Dendritic cell treated with granulocyte-macrophage colony-stimulating factor and Interleukin-4, amounts not matched to agents 40 ng/mL and 50 ng/mL, for 4 days (primary cell): Measurements from ENCODE around the gene ZMYM4.
"Not testable (repeated sequence)": the region's sequence is repeated elsewhere in the genome, so short reads cannot be mapped to it uniquely, and the experiment has no call there.

Source experiments
- H3K27ac Mint-ChIP-seq: one replicate; pipeline ENCODE4 v1.8.0; 2022; ENCODE audit warnings: mild to moderate bottlenecking, mixed read lengths
- H3K27me3 Mint-ChIP-seq: one replicate; pipeline ENCODE4 v1.8.0; 2022; ENCODE audit warnings: mild to moderate bottlenecking, mixed read lengths
- H3K36me3 Mint-ChIP-seq: one replicate; pipeline ENCODE4 v1.8.0; 2022; ENCODE audit warnings: low read depth, mixed read lengths
- H3K4me1 Mint-ChIP-seq: one replicate; pipeline ENCODE4 v1.8.0; 2022; ENCODE audit warnings: low read depth, mixed read lengths
- H3K4me3 Mint-ChIP-seq: one replicate; pipeline ENCODE4 v1.8.0; 2022; ENCODE audit warnings: mild to moderate bottlenecking, moderate library complexity, mixed read lengths
- H3K9me3 Mint-ChIP-seq: one replicate; pipeline ENCODE4 v1.8.0; 2022; ENCODE audit warnings: mixed read lengths
- intact Hi-C: fragments of 100-400 bp; cut with micrococcal nuclease; formaldehyde crosslinking; loops from one replicate; pipeline ENCODE4 v1.15.0; 2022

ZMYM4 gene

GRCh38 chr1:35449334-35450008 lies 181.0 kb downstream of the ZMYM4 start:
- H3K27me3 Mint-ChIP-seq = no peaks in the 10 kb centered on the region
- peak overlapping the region; percentile 35 for H3K27ac Mint-ChIP-seq
- H3K4me1 Mint-ChIP-seq = peaks cover 38% of the 10 kb centered on the region
- H3K9me3 Mint-ChIP-seq = no peaks in the 10 kb centered on the region
- no peak overlapping the region for H3K4me3 Mint-ChIP-seq
- peaks cover 42% of the 10 kb centered on the region for H3K36me3 Mint-ChIP-seq
- intact Hi-C loops = loop anchor here (2.0 to 5.0 kb wide), 2 partner anchors 93 to 115 kb away; no protein-coding TSS in a partner anchor

- H3K4me1 Mint-ChIP-seq = peaks cover 51% of the 10 kb centered on the region
- no peak overlapping the region for H3K4me3 Mint-ChIP-seq
- no peaks in the 10 kb centered on the region for H3K9me3 Mint-ChIP-seq
- H3K27ac Mint-ChIP-seq = no peak overlapping the region
- H3K27me3 Mint-ChIP-seq = no peaks in the 10 kb centered on the region
- H3K36me3 Mint-ChIP-seq = peaks cover 53% of the 10 kb centered on the region
- intact Hi-C loops = loop anchor here (2.0 to 5.0 kb wide), 2 partner anchors 91 to 114 kb away; no protein-coding TSS in a partner anchor
These were observed 182.6 kb downstream of the ZMYM4 start for GRCh38 chr1:35451125-35451528.

- intact Hi-C loops = loop anchor here (5.0 kb wide), 1 partner anchor 90 kb away; no protein-coding TSS in a partner anchor
- no peak overlapping the region for H3K4me3 Mint-ChIP-seq
- H3K4me1 Mint-ChIP-seq = peaks cover 56% of the 10 kb centered on the region
- peak overlapping the region; percentile 20 for H3K27ac Mint-ChIP-seq
- H3K9me3 Mint-ChIP-seq = no peaks in the 10 kb centered on the region
- H3K27me3 Mint-ChIP-seq = no peaks in the 10 kb centered on the region
- H3K36me3 Mint-ChIP-seq = peaks cover 64% of the 10 kb centered on the region
These were observed 183.7 kb downstream of the ZMYM4 start for GRCh38 chr1:35452106-35452774.

DNA sequence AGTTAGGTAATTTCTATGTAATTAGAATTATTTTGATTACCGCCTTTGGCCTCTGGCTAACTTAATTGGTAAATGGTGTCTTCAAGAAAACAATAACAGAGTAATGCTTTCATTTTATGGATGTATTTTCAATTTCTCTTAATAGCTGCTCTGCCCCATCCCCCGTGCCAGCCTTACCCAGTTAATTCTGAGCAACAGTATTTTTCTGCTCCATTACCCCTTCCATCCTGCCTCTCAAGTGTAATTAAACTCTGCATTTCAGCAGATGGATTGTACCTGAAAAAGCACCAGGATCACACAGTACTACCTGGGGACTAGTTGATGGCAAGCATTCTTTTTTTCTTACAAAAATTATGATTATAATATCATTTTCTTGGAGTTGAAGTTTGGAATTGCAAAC lies 184.5 kb downstream of the ZMYM4 start:
- no peaks in the 10 kb centered on the region for H3K9me3 Mint-ChIP-seq
- peaks cover 72% of the 10 kb centered on the region for H3K36me3 Mint-ChIP-seq
- H3K27ac Mint-ChIP-seq = peak overlapping the region; percentile 57
- no peaks in the 10 kb centered on the region for H3K27me3 Mint-ChIP-seq
- H3K4me3 Mint-ChIP-seq = no peak overlapping the region
- peaks cover 56% of the 10 kb centered on the region for H3K4me1 Mint-ChIP-seq
- intact Hi-C loops = loop anchor here (5.0 kb wide), 1 partner anchor 89 kb away; no protein-coding TSS in a partner anchor

DNA sequence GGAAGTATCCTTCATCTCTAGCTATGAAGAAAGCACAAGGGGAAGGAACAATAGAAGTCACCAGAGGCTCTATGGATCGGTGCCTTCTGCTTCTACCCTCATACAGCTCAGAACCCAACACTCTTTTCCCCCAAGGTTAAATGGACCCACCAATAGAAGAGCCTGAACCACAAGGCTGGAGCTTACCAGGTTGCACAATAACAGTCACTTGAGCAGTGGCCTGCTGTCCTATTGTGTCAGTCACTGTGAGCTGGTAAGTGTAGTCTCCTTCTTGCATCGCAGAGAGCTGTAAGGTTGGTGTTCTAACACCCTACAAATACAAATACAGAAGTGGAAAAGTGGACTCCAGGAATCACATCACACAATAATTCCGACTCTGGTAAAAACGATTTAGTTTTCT lies 185.7 kb downstream of the ZMYM4 start:
- Mint-ChIP-seq H3K4me3 (no peak overlapping the region), H3K27ac (no peak overlapping the region), H3K36me3 (peaks cover 82% of the 10 kb centered on the region), H3K27me3 (no peaks in the 10 kb centered on the region), H3K4me1 (peaks cover 56% of the 10 kb centered on the region), H3K9me3 (no peaks in the 10 kb centered on the region)
- intact Hi-C loops = loop anchor here (5.0 kb wide), 1 partner anchor 88 kb away; no protein-coding TSS in a partner anchor

DNA sequence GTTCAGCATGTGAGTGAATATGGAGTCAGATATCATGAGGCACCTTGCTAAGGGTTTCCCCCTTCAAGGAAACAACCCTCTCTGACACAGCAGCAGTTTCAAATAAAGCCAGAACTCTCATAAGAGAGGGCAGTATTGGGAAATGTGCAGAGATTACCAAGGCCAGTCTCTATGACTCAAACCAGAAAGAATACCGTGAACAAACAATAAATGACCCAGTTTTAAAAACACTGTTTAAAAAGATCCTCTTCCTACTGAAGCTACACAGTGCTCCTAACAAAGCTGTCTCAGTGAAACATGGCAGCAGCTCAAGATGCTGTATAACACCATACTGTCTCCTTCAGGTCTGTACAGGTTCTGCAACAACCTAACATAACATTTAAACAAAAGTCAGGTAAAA lies 186.1 kb downstream of the ZMYM4 start:
- H3K36me3 Mint-ChIP-seq = peaks cover 79% of the 10 kb centered on the region
- H3K4me1 Mint-ChIP-seq = peaks cover 56% of the 10 kb centered on the region
- H3K27ac Mint-ChIP-seq = no peak overlapping the region
- H3K4me3 Mint-ChIP-seq = no peak overlapping the region
- H3K27me3 Mint-ChIP-seq = no peaks in the 10 kb centered on the region
- intact Hi-C loops = loop anchor here (5.0 kb wide), 1 partner anchor 88 kb away; no protein-coding TSS in a partner anchor
- H3K9me3 Mint-ChIP-seq = no peaks in the 10 kb centered on the region

GRCh38 chr1:35460796-35461195 lies 192.3 kb downstream of the ZMYM4 start:
- intact Hi-C loops = no loop called here
- H3K27ac Mint-ChIP-seq = no peak overlapping the region
- peaks cover 8% of the 10 kb centered on the region for H3K4me1 Mint-ChIP-seq
- peaks cover 93% of the 10 kb centered on the region for H3K36me3 Mint-ChIP-seq
- no peaks in the 10 kb centered on the region for H3K27me3 Mint-ChIP-seq
- no peak overlapping the region for H3K4me3 Mint-ChIP-seq
- H3K9me3 Mint-ChIP-seq = peaks cover 8% of the 10 kb centered on the region

DNA sequence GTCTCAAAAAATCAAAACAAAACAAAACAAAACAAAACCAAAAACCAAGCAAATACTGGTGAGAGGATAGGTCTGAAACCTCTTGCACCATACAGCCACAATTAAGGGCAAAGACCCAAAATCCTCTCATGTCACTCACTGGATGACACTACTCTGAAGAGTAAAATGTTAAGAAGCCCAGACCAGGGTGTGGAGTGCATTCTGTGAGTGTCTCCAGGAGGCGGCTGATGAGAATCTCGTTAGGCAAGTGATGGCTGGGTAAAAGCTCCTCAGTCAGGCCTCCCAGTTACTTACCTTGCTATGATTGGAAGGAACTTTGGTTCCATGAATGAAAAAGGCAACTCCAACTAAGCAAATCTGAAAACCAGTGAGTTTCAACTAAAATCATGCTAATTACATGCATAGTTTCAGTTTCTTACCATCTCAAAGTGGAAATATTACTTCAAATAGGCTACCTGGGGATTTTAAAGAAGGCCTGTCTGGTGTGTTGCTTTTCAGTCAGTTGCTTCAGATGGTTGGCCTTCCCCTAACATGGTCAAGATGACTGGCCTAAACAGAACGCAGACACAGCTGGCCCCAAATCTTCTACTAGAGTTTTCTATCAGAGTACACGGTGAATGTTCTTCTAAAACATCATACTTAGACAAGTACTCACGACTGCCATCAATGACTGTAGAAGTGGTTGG lies 193.6 kb downstream of the ZMYM4 start:
- intact Hi-C loops = no loop called here
- H3K36me3 Mint-ChIP-seq = peaks cover 93% of the 10 kb centered on the region
- peaks cover 10% of the 10 kb centered on the region for H3K9me3 Mint-ChIP-seq
- no peak overlapping the region for H3K4me3 Mint-ChIP-seq
- no peaks in the 10 kb centered on the region for H3K4me1 Mint-ChIP-seq
- no peaks in the 10 kb centered on the region for H3K27me3 Mint-ChIP-seq
- H3K27ac Mint-ChIP-seq = no peak overlapping the region

DNA sequence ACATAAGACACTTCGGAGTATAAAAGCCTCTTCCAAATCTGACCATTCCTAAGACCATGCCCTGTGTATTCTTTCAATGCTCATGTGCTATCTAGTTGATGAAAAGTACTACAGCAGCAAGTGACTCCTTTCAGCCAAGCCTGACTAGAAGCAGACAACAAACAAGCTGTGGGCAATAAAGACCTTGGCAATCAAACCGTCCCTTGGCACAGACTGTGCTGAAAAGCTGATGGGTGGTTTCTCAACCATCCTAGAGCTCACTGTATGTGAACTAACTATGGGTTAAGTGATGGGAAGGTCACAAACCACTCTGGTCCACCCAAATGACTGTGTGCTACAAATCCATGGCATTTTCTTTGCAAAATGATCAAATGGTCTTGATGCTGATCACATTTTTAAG lies 194.7 kb downstream of the ZMYM4 start:
- intact Hi-C loops = no loop called here
- no peaks in the 10 kb centered on the region for H3K27me3 Mint-ChIP-seq
- peaks cover 92% of the 10 kb centered on the region for H3K36me3 Mint-ChIP-seq
- no peak overlapping the region for H3K4me3 Mint-ChIP-seq
- H3K9me3 Mint-ChIP-seq = peaks cover 10% of the 10 kb centered on the region
- H3K27ac Mint-ChIP-seq = no peak overlapping the region
- H3K4me1 Mint-ChIP-seq = no peaks in the 10 kb centered on the region

DNA sequence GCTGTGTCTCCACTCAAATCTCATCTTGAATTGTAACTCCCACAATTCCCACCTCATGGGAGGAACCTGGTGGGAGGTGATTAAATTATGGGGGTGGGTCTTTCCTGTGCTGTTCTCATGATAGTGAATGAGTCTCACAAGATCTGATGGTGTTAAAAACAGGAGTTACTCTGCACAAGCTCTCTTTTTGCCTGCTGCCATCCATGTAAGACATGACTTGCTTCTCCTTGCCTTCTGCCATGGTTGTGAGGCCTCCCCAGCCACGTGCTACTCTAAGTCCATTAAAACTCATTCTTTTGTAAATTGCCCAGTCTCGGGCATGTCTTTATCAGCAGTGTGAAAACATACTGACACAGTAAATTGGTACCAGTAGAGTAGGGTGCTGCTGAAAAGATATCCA lies 195.2 kb downstream of the ZMYM4 start:
- peaks cover 93% of the 10 kb centered on the region for H3K36me3 Mint-ChIP-seq
- intact Hi-C loops, H3K27ac Mint-ChIP-seq, H3K27me3 Mint-ChIP-seq, H3K4me1 Mint-ChIP-seq, H3K9me3 Mint-ChIP-seq, H3K4me3 Mint-ChIP-seq: not testable (repeated sequence)

DNA sequence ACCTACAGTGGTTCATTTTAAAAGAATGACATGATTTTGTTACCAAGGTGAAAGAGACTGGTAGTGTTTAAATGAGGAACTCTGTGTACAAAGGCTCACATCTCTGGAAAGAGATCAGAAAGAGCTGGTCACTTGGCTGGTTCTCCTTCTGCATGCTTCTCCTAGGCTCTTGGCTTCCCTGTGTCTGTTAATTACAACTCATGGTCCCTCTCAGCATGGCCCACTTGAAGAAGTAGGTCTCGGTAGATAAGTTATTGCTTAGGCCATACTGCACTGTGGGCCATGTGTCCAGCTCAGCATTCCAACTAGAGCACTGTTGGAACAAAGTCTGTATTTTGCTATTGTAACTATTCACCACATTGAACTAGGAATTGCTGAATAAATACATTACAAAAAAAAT lies 197.6 kb downstream of the ZMYM4 start:
- intact Hi-C loops = no loop called here
- Mint-ChIP-seq H3K4me3 (no peak overlapping the region), H3K27me3 (no peaks in the 10 kb centered on the region), H3K4me1 (no peaks in the 10 kb centered on the region), H3K9me3 (peaks cover 10% of the 10 kb centered on the region), H3K36me3 (peaks cover 96% of the 10 kb centered on the region), H3K27ac (no peak overlapping the region)

GRCh38 chr1:35470977-35471613 lies 202.6 kb downstream of the ZMYM4 start:
- Mint-ChIP-seq H3K9me3 (no peaks in the 10 kb centered on the region), H3K27ac (no peak overlapping the region), H3K4me3 (no peak overlapping the region), H3K4me1 (no peaks in the 10 kb centered on the region), H3K36me3 (peaks cover 82% of the 10 kb centered on the region), H3K27me3 (no peaks in the 10 kb centered on the region)
- intact Hi-C loops = no loop called here
